Measurements from ENCODE around the gene SLN.

DNA sequence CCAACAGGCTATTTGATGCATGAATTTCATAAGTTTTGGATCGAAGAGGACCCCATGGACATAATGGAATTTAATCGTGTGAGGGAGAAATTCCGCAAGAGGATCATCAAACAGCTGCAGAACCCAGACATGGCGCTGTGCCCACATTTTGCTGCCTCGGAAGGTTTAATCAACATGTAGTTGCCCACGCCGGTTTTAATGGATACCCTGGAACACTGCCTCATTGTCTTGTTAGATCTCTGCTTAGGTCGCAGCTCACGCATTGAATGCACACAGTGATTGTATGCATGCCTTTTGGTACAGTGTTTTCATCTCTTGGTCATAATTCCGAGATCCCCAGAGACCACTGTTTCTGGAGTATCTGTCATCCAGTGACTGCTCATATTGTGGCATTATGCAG is 46.8 kb downstream of the SLN start:
- TF ChIP-seq, protein P1, sequence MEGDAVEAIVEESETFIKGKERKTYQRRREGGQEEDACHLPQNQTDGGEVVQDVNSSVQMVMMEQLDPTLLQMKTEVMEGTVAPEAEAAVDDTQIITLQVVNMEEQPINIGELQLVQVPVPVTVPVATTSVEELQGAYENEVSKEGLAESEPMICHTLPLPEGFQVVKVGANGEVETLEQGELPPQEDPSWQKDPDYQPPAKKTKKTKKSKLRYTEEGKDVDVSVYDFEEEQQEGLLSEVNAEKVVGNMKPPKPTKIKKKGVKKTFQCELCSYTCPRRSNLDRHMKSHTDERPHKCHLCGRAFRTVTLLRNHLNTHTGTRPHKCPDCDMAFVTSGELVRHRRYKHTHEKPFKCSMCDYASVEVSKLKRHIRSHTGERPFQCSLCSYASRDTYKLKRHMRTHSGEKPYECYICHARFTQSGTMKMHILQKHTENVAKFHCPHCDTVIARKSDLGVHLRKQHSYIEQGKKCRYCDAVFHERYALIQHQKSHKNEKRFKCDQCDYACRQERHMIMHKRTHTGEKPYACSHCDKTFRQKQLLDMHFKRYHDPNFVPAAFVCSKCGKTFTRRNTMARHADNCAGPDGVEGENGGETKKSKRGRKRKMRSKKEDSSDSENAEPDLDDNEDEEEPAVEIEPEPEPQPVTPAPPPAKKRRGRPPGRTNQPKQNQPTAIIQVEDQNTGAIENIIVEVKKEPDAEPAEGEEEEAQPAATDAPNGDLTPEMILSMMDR (IDR thresholded peaks at IDR 0.05), result no peak
- TF ChIP-seq POLR2AphosphoS5 (IDR thresholded peaks at IDR 0.05; ENCODE audit: insufficient read depth in 1 of 2, low read depth in 1 of 2), result no peak
